HG03196 (cell line): ENCODE data around the gene PDE8A.

Source experiments
- ATAC-seq: cut with Tn5 transposase; IDR thresholded peaks from one replicate; pipeline ENCODE4 v1.9.1; 2021; ENCODE audit not compliant: unreplicated experiment

The PDE8A gene

DNA sequence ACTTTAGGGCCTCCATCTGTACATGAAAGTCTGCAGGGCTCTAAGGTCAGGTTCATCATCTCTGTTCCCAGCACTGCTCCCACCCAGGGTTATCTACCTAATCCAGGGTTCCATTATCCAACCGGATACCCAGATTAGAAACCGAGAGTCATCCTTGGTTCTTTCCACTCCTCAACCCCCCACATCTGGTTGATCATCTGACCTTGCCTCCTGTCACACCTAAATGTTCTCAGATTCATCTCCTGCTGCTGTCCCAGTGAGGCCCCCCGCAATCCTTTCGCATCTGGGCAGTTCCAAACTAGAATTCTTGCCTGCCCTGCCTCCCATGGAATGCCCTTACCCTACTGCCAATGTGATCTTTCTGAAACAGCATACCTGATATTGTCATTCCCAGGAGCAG is 136.5 kb downstream of the PDE8A start:
- ATAC-seq: no peak

DNA sequence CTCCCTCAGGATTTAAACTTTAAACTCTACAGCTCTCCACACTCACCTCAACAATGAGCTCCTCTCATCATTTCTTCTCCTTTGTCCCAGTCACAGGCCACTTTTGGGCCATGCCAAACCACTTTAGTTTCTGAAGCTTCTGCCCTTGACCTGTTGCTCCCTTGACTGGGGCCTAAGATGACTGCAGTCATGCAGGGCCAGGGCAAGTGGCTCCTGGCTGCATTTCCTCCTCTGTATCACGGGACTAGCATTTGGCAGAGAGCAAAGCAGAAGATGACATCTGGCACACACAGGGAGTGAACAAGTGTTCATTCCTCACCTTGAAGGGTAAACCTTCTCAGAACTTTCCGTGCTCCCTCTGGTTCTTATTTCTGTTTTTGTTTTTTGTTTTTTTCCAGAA is 136.9 kb downstream of the PDE8A start:
- no peak for ATAC-seq

DNA sequence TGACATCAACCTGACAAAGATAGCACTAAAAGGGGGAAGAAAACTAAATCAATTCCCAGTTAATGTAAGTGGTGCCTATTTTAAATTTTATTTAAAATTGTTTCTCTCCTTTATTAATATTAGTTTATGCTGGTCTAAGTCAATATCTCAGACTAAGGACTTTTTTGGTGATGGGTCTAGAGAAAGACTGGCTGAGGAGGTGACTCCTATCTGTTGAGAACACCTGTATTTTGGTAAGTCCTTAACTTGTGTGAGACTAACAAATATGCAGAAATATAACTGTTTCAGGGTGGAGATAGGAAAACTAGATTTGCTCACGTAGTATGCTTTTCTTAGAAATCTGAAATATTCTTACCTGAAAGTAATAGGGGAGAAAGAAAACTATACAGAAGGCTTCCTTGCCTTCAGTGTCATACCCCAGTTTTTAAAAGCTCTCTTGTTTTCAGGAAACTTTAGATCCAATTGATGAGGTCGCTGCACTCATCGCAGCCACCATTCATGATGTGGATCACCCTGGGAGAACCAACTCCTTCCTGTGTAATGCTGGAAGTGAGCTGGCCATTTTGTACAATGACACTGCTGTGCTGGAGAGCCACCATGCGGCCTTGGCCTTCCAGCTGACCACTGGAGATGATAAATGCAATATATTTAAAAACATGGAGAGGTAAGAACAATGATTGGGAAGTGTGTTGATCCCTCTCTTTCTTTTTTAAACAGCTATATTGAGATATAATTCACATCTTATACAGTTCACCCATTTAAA is 138.9 kb downstream of the PDE8A start:
- ATAC-seq: no peak

DNA sequence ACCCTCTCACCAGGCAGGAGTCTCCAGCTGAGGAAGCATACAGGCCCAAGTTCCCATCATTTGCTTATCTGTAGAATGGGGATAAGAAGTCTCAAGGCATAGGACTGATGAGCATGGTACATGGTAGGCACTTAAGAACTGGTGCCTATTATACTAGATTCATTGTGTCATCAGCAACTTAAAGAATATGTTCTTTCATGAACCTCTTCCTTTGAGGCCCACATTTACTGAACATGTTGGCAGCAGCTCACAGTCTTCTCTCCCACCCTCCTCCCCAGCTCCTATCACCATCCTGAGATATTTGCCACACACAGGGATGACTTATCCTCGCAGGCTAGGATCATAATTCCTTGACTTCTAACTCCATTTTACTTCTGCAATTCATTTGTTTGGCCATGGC is 142.5 kb downstream of the PDE8A start:
- ATAC-seq: no peak

- no peak for ATAC-seq
Observed at GRCh38 chr15:85125056-85125661, 143.5 kb downstream of the PDE8A start.

DNA sequence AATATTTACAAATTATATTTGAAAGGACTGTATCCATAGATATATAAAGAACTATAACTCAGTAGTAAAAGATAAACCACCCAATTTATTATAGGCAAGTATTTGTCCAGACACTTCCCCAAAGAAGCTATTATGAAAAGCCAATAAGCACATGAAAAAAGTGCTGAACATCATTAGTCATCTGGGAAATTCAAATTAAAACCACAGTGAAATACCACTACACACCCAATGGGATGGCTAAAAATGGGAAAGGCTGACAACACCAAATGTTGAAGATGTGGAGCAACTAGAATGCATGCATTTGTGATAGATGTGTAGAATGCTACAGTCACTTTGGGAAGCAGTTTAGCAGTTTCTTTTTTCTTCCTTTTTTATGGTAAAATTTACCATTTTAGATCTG is 147.0 kb downstream of the PDE8A start:
- ATAC-seq: no peak

DNA sequence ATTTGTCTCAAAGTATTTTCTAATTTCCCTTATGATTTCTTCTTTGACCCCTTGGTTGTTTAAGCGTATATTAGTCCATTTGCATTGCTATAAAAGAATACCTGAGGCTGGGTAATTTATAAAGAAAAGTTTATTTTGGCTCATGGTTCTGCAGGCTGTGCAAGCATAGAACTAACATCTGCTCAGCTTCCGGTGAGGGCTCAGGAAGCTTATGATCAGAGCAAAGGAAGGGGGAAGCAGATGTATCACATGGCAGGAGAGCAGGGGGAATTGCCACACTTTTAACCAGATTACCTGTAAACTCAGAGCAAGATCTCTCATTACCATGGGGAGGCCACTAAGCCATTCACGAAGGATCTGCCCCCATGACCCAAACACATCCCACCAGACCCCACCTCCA is 148.2 kb downstream of the PDE8A start:
- no peak for ATAC-seq

DNA sequence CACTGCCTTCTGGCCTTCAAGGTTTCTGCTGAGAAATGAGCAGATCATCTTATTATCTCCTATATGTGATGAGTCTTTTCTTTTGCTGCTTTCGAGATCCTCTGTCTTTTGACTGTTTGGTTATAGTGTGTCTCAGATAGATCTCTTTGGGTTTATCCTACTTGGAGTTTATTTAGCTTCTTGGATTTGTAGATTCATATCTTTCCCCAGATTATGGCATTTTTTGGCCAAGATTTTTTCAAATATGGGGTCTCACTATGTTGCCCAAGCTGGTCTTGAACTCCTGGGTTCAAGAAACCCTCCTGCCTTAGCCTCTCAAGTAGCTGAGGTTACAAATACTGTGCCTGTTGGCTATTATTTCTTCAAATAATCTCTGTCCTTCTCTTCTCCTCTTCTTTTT is 150.3 kb downstream of the PDE8A start:
- ATAC-seq: no peak

- ATAC-seq: no peak
Observed at GRCh38 chr15:85133709-85134108, 152.1 kb downstream of the PDE8A start.

DNA sequence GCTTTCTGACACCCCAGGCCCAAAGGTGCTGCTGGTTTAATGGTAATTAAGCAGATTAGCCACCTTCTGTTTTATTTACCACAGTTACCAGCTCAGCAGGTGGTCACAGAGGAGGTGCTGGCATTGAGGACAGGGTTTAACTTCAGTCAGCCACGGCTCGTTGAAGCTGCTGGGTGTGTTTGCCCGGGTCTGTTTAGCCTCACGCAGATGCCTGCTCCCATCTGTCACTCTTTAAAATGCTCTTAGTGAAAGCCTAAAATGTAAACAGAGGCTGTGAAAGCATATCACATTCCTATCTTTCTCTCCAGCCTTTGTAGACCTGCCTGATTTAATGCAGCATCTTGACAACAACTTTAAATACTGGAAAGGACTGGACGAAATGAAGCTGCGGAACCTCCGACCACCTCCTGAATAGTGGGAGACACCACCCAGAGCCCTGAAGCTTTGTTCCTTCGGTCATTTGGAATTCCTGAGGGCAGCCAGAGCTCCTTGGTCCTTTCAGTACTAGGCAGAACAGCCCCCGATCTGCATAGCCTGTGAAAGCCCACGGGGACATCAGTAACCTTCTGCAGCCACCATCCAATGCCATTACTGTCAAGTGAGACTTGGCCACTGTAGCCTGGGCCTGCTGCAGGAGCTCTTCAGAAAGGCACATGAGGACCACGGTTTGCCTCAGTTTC is 156.0 kb downstream of the PDE8A start:
- no peak for ATAC-seq

- no peak for ATAC-seq
Observed at GRCh38 chr15:85139391-85139790, 157.7 kb downstream of the PDE8A start.

GRCh38 chr15:85141726-85142125 is 160.1 kb downstream of the PDE8A start:
- no peak for ATAC-seq

GRCh38 chr15:85142312-85142711 is 160.7 kb downstream of the PDE8A start:
- no peak for ATAC-seq

DNA sequence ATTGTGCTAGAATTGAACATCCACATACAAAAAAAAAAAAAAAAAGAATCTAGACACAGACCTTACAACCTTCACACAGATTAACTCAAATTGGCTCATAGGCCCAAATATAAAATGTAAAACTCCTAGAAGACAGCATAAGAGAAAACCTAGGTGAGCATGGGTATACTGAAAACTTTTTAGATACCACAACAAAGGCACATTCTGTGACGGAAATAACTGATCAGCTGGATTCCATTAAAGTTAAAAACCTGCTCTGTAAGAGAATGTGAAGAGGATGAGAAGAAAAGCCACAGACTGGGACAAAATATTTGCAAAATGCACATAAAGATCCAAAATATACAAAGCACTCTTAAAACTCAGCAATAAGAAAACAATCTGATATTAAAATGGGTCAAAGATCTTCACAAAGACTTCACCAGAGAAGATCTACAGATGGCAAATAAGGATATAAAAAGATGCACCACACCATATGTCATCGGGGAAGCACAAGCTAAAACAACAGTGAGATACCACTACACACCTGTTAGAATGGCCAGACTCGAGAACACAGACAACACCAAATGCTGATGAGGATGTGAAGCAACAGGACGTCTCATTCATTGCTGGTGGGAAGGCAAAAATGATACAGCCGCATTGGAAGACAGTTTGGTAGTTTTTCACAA is 167.9 kb downstream of the PDE8A start:
- ATAC-seq: no peak

GRCh38 chr15:85150130-85150480 is 168.4 kb downstream of the PDE8A start:
- no peak for ATAC-seq

GRCh38 chr15:85151145-85151544 is 169.5 kb downstream of the PDE8A start:
- ATAC-seq: no peak

DNA sequence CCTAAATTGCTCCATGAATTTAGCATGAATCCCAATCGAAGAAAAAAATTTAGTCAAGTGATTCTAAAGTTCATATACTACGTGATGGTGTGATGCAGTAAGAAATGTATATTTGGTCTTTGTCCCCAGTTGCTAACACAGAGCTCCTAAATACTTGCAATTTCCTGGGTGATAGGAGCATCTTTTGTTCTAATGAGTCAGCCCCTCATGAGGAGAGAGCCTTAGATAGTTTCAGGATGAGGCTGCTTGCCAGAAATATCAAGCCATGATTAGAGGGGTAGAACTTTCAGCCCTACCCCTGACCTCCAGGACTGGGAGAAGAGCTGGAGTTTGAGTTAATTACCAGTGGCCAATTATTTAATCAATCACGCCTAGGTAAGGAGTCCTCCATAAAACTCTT is 170.2 kb downstream of the PDE8A start:
- ATAC-seq: no peak

GRCh38 chr15:85154061-85154460 is 172.4 kb downstream of the PDE8A start:
- ATAC-seq: no peak

DNA sequence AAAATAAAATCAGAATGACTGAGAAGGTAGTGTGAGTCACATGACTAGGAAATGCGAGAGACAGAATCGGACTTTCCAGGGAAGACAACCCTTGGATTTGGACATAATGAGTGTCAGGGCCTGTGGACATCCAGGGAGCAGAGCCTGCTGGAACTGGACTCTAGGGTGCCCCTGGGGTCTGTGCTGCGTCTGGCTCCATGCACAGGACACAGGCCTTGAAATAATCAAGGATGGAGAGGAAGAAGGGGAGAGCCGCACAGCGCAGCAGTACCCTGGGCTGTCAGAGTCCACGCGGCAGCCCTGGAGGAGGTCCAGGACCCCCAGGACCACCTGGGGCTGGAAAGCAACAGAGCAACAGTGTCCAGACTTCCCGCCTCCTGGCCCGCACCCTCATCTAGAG is 173.7 kb downstream of the PDE8A start:
- no peak for ATAC-seq

DNA sequence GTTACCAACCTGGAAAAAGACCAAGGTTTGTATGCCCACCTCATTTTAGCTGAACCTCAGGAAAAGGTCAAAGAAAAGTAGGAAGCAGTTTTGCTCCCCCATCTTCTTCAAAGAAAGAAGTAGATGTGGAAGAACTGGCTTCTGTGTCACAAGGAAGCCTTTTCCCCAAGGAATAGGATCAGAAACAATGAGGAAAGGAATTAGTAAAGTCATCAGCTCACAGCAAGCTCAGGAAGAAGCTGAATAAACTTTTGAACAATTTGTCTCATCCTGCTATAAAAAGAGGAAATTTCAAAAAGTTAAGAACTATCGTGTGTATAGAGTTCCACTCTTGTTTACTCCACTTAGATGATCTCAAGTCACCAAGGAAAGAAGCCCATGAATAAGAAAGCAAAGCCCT is 174.2 kb downstream of the PDE8A start:
- no peak for ATAC-seq

DNA sequence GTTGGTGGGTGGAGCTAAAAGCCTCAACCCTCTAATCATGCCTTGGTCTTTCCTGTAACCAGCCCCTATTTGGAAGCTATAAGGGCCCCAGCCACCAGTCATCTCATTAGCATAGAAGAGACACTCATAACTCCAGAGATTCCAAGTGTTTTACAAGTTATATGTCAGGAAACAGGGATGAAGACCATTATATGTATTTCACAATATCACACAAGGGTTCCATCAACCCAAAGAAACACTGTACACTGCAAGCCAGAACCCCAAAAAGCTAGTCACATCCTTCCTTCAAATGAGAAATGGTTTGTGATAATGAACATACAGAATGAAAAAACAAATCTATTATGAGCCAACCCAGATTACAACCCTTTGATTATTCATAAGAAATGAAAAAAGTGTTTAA is 175.7 kb downstream of the PDE8A start:
- no peak for ATAC-seq

DNA sequence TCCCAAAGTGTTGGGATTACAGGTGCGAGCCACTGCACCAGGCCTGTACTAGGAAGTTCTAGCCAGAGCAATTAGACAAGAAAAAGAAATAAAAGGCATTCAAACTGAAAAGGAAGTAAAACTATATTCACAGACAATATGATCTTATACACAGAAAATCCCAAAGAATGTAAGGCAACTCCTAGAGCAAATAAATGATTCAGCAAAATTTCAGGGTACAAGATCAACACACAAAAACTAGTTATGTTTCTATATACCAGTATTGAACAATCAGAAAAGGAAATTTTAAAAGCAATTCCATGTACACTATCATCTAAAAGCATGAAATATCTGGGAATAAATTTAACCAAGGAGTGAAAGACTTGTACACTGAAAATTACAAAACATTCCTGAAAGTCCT is 180.6 kb downstream of the PDE8A start:
- no peak for ATAC-seq
